RWPE1 (cell line): Measurements from ENCODE around the gene RPL3.

Source experiments
- CTCF ChIA-PET: fragments of 350-600 bp; sonication (Branson Sonifier 250); formaldehyde crosslinking; extraction: SDS; loops from one replicate; lab custom pipeline; 2021; lab: Yijun Ruan, JAX
- POLR2A ChIA-PET: fragments of 400-600 bp; formaldehyde crosslinking; extraction: SDS; loops from one replicate; lab custom pipeline; 2020; ENCODE audit warnings: antibody characterized with exemption; ENCODE audit not compliant: low non-redundant PET; lab: Yijun Ruan, JAX
- DNase-seq: peaks from one replicate; pipeline ENCODE4 v3.0.0; 2012; ENCODE audit warnings: low spot score
- H3K27ac ChIP-seq: fragments of 450-650 bp; 2 replicates; pipeline ENCODE4 v1.5.1; 2017
- TF ChIP-seq, protein P1 (sequence below): fragments of 450-650 bp; conservative IDR thresholded peaks from 2 replicates; pipeline ENCODE4 v1.5.1; 2017; ENCODE audit warnings: low read depth, mild to moderate bottlenecking

Gene RPL3

DNA sequence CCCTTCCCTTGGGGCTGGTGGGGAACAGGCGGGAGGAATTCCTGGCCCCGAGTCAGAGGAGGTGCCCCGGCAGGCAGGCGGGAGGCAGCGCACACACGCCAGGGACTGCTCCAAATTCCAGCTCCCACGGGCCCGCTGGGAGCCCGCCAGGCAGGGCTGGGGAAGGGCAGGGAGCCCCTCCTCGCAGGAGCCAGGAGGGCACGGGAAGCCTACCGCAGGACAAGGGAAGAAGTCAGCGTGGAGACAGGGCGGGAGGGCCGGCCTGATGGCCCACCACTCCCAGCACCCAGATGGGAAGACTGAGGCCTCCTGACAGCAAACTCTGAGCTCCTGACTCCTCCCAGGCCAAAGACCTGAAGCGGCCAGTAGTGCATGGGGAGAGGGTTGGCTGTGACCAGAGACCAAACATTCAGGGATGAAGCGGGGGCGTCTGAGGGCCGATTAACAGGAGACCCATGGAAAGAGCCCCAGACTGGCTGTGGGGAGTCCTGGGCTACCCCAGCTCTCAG lies 22.4 kb downstream of the RPL3 start:
- POLR2A ChIA-PET, result no interaction called here
- peak overlapping the region; percentile 70 for H3K27ac ChIP-seq
- CTCF ChIA-PET, result interaction anchor here (0.6 kb wide), 1 partner anchor 124 kb away, joined by 3 read pairs; no protein-coding TSS in a partner anchor
- no peak for DNase-seq
- TF ChIP-seq, protein P1, sequence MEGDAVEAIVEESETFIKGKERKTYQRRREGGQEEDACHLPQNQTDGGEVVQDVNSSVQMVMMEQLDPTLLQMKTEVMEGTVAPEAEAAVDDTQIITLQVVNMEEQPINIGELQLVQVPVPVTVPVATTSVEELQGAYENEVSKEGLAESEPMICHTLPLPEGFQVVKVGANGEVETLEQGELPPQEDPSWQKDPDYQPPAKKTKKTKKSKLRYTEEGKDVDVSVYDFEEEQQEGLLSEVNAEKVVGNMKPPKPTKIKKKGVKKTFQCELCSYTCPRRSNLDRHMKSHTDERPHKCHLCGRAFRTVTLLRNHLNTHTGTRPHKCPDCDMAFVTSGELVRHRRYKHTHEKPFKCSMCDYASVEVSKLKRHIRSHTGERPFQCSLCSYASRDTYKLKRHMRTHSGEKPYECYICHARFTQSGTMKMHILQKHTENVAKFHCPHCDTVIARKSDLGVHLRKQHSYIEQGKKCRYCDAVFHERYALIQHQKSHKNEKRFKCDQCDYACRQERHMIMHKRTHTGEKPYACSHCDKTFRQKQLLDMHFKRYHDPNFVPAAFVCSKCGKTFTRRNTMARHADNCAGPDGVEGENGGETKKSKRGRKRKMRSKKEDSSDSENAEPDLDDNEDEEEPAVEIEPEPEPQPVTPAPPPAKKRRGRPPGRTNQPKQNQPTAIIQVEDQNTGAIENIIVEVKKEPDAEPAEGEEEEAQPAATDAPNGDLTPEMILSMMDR, result no peak

DNA sequence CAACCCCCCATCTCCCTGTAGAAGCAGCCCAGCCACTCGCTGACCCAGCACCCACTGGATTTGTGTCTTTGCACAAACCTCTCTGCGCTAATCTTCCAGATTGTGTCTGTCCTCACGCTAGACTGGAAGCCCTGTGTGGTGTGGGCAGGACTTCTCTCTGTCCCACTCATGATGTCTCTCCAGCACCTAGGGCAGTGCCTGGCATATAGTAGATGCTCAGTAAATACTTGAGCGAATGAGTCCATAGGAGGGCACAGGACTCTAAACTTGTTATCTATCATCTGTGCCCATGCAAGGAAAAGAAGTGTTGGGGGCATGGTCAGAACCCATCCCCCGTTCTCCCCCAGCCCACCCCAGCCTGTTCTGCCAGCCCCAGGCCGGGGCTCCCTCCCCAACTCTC lies 22.9 kb downstream of the RPL3 start:
- ChIA-PET POLR2A (no interaction called here), CTCF (no interaction called here)
- TF ChIP-seq, protein P1, result no peak
- peak overlapping the region; percentile 70 for H3K27ac ChIP-seq
- DNase-seq, result no peak

GRCh38 chr22:39294571-39295468 lies 24.6 kb downstream of the RPL3 start:
- peak overlapping the region; percentile 46 for H3K27ac ChIP-seq
- TF ChIP-seq, protein P1, result no peak
- ChIA-PET POLR2A (no interaction called here), CTCF (no interaction called here)
- DNase-seq, result no peak

GRCh38 chr22:39293766-39294368 lies 25.6 kb downstream of the RPL3 start:
- peak overlapping the region; percentile 46 for H3K27ac ChIP-seq
- ChIA-PET POLR2A (no interaction called here), CTCF (no interaction called here)
- DNase-seq, result no peak
- TF ChIP-seq, protein P1, result no peak

- CTCF ChIA-PET, result interaction anchor here (1.1 kb wide), 1 partner anchor 48 kb away, joined by 3 read pairs; the partner anchor contains the start of gene PDGFB
- peak; percentile 79 for DNase-seq
- peak overlapping the region; percentile 80 for H3K27ac ChIP-seq
- TF ChIP-seq, protein P1, result no peak
- POLR2A ChIA-PET, result interaction anchor here (0.5 kb wide), 1 partner anchor 13 kb away, joined by 9 read pairs; no protein-coding TSS in a partner anchor
These were observed 26.8 kb downstream of the RPL3 start for GRCh38 chr22:39292561-39293074.

DNA sequence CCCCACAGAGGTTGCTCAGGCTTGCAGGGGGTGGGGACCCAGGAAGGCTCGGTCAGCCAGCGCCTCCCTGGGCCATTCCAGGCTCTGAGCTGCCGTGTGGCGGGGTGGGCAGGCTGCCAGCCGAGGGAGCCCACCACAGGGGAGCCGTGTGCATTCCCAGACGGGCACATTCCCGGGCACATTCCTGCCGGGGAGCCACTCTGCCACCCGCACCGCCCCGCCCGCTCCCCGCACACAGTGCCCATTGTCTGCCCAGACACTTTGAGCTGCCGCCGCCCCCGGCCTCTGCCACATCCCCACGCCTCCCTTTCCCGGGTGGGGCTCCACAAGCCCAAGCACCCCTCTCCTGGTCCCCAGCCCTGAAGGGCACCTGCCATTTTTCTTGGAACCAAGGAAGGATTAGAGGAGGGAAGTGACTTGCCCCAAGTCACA lies 27.4 kb downstream of the RPL3 start:
- peak overlapping the region; percentile 80 for H3K27ac ChIP-seq
- ChIA-PET CTCF (interaction anchor here (1.1 kb wide), 1 partner anchor 48 kb away, joined by 3 read pairs; the partner anchor contains the start of gene PDGFB), POLR2A (no interaction called here)
- no peak for DNase-seq
- TF ChIP-seq, protein P1, result no peak
